Uterus (tissue), 2 donors: Measurements from ENCODE around the gene CIITA.

ENCODE experiments used
- POLR2A ChIP-seq, 2 donors: fragments of 450-650 bp; IDR thresholded peaks; one replicate each; pipeline ENCODE4 v1.6.1; 2016; ENCODE audit warnings: antibody characterized with exemption in 2 of 2, mild to moderate bottlenecking in 1 of 2, moderate library complexity in 1 of 2
- TF ChIP-seq, protein P1 (sequence below), 4 experiments: fragments of 200-600 bp in 2 of 4; fragments of 450-650 bp in 2 of 4; sonication (generic) in 2 of 4; IDR thresholded peaks; one replicate each; pipeline ENCODE4 v1.5.1; 2016 to 2019; ENCODE audit warnings: antibody characterized with exemption in 4 of 4, mild to moderate bottlenecking in 2 of 4, moderate library complexity in 1 of 4

GRCh38 chr16:10838621-10839278 lies 38.3 kb upstream of the CIITA start:
- TF ChIP-seq, protein P1, sequence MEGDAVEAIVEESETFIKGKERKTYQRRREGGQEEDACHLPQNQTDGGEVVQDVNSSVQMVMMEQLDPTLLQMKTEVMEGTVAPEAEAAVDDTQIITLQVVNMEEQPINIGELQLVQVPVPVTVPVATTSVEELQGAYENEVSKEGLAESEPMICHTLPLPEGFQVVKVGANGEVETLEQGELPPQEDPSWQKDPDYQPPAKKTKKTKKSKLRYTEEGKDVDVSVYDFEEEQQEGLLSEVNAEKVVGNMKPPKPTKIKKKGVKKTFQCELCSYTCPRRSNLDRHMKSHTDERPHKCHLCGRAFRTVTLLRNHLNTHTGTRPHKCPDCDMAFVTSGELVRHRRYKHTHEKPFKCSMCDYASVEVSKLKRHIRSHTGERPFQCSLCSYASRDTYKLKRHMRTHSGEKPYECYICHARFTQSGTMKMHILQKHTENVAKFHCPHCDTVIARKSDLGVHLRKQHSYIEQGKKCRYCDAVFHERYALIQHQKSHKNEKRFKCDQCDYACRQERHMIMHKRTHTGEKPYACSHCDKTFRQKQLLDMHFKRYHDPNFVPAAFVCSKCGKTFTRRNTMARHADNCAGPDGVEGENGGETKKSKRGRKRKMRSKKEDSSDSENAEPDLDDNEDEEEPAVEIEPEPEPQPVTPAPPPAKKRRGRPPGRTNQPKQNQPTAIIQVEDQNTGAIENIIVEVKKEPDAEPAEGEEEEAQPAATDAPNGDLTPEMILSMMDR (IDR thresholded peaks at IDR 0.05) = no peak
- TF ChIP-seq POLR2A (IDR thresholded peaks at IDR 0.05) = no peak
